Body of pancreas (tissue), 4 donors: Measurements from ENCODE around the gene USP22.

Source experiments
- POLR2A ChIP-seq, 3 donors: fragments of 450-650 bp; IDR thresholded peaks; one replicate each; pipeline ENCODE4 v1.6.1; 2016; ENCODE audit warnings: antibody characterized with exemption in 3 of 3, mild to moderate bottlenecking in 2 of 3
- TF ChIP-seq, protein P1 (sequence below), 7 experiments: fragments of 450-650 bp in 4 of 7; fragments of 200-600 bp in 3 of 7; sonication (generic) in 3 of 7; IDR thresholded peaks; one replicate each; pipeline ENCODE4 v1.5.1; 2016 to 2019; ENCODE audit warnings: antibody characterized with exemption in 7 of 7

DNA sequence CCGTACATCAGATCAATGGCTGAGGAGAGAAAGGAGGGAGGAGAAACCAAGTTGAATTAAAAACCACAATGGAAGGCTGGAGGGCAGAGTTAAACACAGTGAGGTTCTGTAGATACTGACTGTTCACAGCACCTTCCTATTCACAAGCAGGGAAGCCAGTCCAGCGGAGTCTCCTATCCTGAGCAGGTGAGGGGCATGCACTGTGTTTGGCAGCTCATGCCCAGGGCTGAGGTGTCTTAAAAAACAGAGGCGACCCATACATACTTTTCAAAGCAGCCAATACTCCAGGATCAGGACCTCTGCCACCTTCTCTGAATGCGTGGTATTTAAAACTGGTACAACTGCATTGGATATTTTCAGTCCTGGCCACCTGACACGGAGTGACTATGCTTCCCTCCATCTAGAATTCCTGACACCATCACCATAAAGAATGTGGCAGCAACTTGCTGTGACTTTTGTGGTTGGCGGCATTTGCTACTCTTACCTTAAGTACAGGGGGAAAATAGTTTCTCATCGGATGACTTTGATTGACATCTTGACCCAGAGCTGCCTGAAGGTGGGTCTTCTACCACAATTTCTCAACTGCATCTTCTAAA, 21.5 kb downstream of the USP22 start:
- TF ChIP-seq, protein P1, sequence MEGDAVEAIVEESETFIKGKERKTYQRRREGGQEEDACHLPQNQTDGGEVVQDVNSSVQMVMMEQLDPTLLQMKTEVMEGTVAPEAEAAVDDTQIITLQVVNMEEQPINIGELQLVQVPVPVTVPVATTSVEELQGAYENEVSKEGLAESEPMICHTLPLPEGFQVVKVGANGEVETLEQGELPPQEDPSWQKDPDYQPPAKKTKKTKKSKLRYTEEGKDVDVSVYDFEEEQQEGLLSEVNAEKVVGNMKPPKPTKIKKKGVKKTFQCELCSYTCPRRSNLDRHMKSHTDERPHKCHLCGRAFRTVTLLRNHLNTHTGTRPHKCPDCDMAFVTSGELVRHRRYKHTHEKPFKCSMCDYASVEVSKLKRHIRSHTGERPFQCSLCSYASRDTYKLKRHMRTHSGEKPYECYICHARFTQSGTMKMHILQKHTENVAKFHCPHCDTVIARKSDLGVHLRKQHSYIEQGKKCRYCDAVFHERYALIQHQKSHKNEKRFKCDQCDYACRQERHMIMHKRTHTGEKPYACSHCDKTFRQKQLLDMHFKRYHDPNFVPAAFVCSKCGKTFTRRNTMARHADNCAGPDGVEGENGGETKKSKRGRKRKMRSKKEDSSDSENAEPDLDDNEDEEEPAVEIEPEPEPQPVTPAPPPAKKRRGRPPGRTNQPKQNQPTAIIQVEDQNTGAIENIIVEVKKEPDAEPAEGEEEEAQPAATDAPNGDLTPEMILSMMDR (IDR thresholded peaks at IDR 0.05) = no peak
- TF ChIP-seq POLR2A (IDR thresholded peaks at IDR 0.05) = no peak
